Stimulated activated CD4-positive, alpha-beta T cell treated with anti-CD3 and anti-CD28 coated beads, Interleukin-15, amount 100 ng/mL, for 24 hours (primary cell): ENCODE data around the gene MRPL14.
A peak's percentile ranks its signal among the peaks of the same experiment; 100 is the strongest.

ENCODE experiments used
- DNase-seq: peaks from one replicate; pipeline ENCODE4 v3.0.0-alpha.2; 2020

MRPL14 gene

GRCh38 chr6:44127186-44128019, at the start of gene MRPL14, which contains the start of gene TMEM63B:
Gene MRPL14 (minus strand): TSS chr6:44127452. CDS start chr6:44116611, 10,841 bp downstream.
Gene TMEM63B (plus strand): TSS chr6:44127554. CDS start chr6:44134585, 7,031 bp downstream.
- DNase-seq: peak; percentile 91

GRCh38 chr6:44176130-44176761, 49.0 kb upstream of the MRPL14 start:
- no peak for DNase-seq

GRCh38 chr6:44172731-44173500, 45.7 kb upstream of the MRPL14 start:
- DNase-seq: peak; percentile 88

GRCh38 chr6:44171899-44172546, 44.8 kb upstream of the MRPL14 start:
- no peak for DNase-seq

- no peak for DNase-seq
These were observed 42.8 kb upstream of the MRPL14 start for GRCh38 chr6:44169886-44170570.

GRCh38 chr6:44169154-44169553, 41.9 kb upstream of the MRPL14 start:
- no peak for DNase-seq

- DNase-seq: no peak
These were observed 40.3 kb upstream of the MRPL14 start for GRCh38 chr6:44167567-44167966.

- no peak for DNase-seq
These were observed 39.4 kb upstream of the MRPL14 start for GRCh38 chr6:44166591-44167184.

GRCh38 chr6:44166116-44166515, 38.9 kb upstream of the MRPL14 start:
- no peak for DNase-seq

- no peak for DNase-seq
These were observed 35.8 kb upstream of the MRPL14 start for GRCh38 chr6:44162876-44163625.

GRCh38 chr6:44161997-44162338, 34.7 kb upstream of the MRPL14 start:
- DNase-seq: no peak

GRCh38 chr6:44158770-44159228, 31.5 kb upstream of the MRPL14 start, which contains the start of gene CAPN11:
Gene CAPN11 (plus strand): TSS chr6:44158820. CDS start chr6:44158849, 29 bp downstream.
- no peak for DNase-seq

GRCh38 chr6:44157152-44157521, 29.9 kb upstream of the MRPL14 start:
- no peak for DNase-seq

GRCh38 chr6:44156494-44157151, 29.4 kb upstream of the MRPL14 start:
- DNase-seq: no peak

- no peak for DNase-seq
These were observed 26.8 kb upstream of the MRPL14 start for GRCh38 chr6:44154067-44154466.

- no peak for DNase-seq
These were observed 25.3 kb upstream of the MRPL14 start for GRCh38 chr6:44152533-44152932.

- DNase-seq: no peak
These were observed 24.8 kb upstream of the MRPL14 start for GRCh38 chr6:44152109-44152461.

GRCh38 chr6:44151348-44152108, 24.3 kb upstream of the MRPL14 start:
- DNase-seq: peak; percentile 84

GRCh38 chr6:44150317-44150917, 23.2 kb upstream of the MRPL14 start:
- no peak for DNase-seq
